ENCODE data around the gene SLCO3A1.
A peak's percentile ranks its signal among the peaks of the same experiment; 100 is the strongest.
"Not testable (repeated sequence)": the region's sequence is repeated elsewhere in the genome, so short reads cannot be mapped to it uniquely, and the experiment has no call there.

Gene SLCO3A1

GRCh38 chr15:92069308-92070250, 216.1 kb downstream of the SLCO3A1 start:
- DNase-seq (ENCODE audit: low read depth in 3 of 3): peak; percentile 21 to 42 (median 29)

GRCh38 chr15:92070251-92070650, 216.7 kb downstream of the SLCO3A1 start:
- not testable (repeated sequence) for DNase-seq (ENCODE audit: low read depth in 3 of 3)

- no peak for DNase-seq (ENCODE audit: low read depth in 3 of 3)
These were observed 217.6 kb downstream of the SLCO3A1 start for GRCh38 chr15:92071045-92071634.

GRCh38 chr15:92073044-92073785, 219.7 kb downstream of the SLCO3A1 start:
- no peak for DNase-seq (ENCODE audit: low read depth in 3 of 3)

GRCh38 chr15:92074101-92074500, 220.6 kb downstream of the SLCO3A1 start:
- DNase-seq (ENCODE audit: low read depth in 3 of 3): no peak

- no peak for DNase-seq (ENCODE audit: low read depth in 3 of 3)
These were observed 221.1 kb downstream of the SLCO3A1 start for GRCh38 chr15:92074646-92075045.

- DNase-seq (ENCODE audit: low read depth in 3 of 3): no peak
These were observed 222.3 kb downstream of the SLCO3A1 start for GRCh38 chr15:92075764-92076163.

GRCh38 chr15:92076541-92076940, 223.0 kb downstream of the SLCO3A1 start:
- DNase-seq (ENCODE audit: low read depth in 3 of 3): no peak

- DNase-seq (ENCODE audit: low read depth in 3 of 3): peak; percentile 40 to 51 (median 44)
These were observed 224.0 kb downstream of the SLCO3A1 start for GRCh38 chr15:92077353-92078085.

- DNase-seq (ENCODE audit: low read depth in 3 of 3): no peak
These were observed 224.8 kb downstream of the SLCO3A1 start for GRCh38 chr15:92078270-92078669.

GRCh38 chr15:92079047-92079446, 225.5 kb downstream of the SLCO3A1 start:
- no peak for DNase-seq (ENCODE audit: low read depth in 3 of 3)

- no peak for DNase-seq (ENCODE audit: low read depth in 3 of 3)
These were observed 226.2 kb downstream of the SLCO3A1 start for GRCh38 chr15:92079647-92080255.

- peak in 2 of 3 experiments; percentile 11 to 23 for DNase-seq (ENCODE audit: low read depth in 3 of 3)
These were observed 228.7 kb downstream of the SLCO3A1 start for GRCh38 chr15:92082006-92082843.

GRCh38 chr15:92083190-92083589, 229.7 kb downstream of the SLCO3A1 start:
- no peak for DNase-seq (ENCODE audit: low read depth in 3 of 3)

- DNase-seq (ENCODE audit: low read depth in 3 of 3): no peak
These were observed 233.7 kb downstream of the SLCO3A1 start for GRCh38 chr15:92087211-92087610.

GRCh38 chr15:92091155-92091734, 237.7 kb downstream of the SLCO3A1 start:
- DNase-seq (ENCODE audit: low read depth in 3 of 3): no peak

- no peak for DNase-seq (ENCODE audit: low read depth in 3 of 3)
These were observed 239.0 kb downstream of the SLCO3A1 start for GRCh38 chr15:92092289-92093105.

GRCh38 chr15:92095693-92096092, 242.2 kb downstream of the SLCO3A1 start:
- DNase-seq (ENCODE audit: low read depth in 3 of 3): no peak

Data from stimulated activated CD4-positive, alpha-beta T cell treated with anti-CD3 and anti-CD28 coated beads, TNF-alpha, amount 100 ng/mL, for 4 hours (primary cell).